Measurements from ENCODE around the gene ZNF574.

The ZNF574 gene

DNA sequence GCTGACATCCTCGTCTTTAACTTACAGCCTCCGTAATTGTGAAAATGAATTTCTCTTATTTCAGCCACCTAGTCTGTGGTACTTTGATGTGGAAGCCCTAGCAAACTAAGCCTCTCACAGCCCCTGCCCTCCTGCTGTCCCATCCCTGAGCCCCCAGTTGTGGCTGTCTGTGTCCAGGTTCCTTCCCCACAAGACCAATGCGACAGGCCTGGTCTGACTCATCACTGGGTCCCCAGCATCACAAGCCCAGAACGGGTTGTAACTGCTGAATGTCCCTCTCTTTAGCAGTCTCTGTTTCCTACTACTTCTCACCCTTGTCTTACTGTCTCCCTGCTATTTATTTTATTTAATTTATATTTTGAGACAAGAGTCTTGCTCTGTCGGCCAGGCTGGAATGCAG is 50.6 kb downstream of the ZNF574 start:
- DNase-seq (ENCODE audit: low spot score), result no peak

GRCh38 chr19:42129399-42130253 is 53.7 kb downstream of the ZNF574 start:
- DNase-seq (ENCODE audit: low spot score), result no peak

DNA sequence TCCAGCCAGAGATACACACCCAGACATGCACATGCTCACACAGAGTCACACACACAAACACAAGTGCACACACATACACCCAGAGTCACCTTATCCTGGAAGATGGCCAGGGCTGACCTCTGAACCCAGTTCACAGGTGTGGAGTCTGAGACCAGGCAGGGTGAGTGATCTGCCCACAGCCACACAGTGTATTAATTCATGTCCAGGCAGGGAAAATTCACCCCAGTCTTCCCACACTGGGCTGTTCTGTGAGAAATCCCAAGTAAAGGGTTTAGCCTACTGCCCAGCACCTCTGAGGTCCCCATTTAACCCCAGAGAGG is 54.2 kb downstream of the ZNF574 start:
- DNase-seq (ENCODE audit: low spot score), result no peak

Data from RKO (cell line).